Measurements from ENCODE around the gene ARMC12.

GRCh38 chr6:35710241-35710847, 26.5 kb upstream of the ARMC12 start:
- TF ChIP-seq CTCF (IDR thresholded peaks at IDR 0.05; ENCODE audit: low read length), result no peak
- no peak for TF ChIP-seq EZH2 (IDR thresholded peaks at IDR 0.05; ENCODE audit: borderline replicate concordance, low read length)
